SK-N-SH (cell line): ENCODE data around the gene SPRED2. TPM values are rescaled to one million over a fixed set of nuclear protein-coding genes. Genes with fewer than 3 reads are reported as not detected.

Experiments used
- CTCF ChIA-PET: fragments of 300-600, 350-600 bp; formaldehyde crosslinking; extraction: SDS; loops from one replicate; lab custom pipeline; 2021; lab: Yijun Ruan, JAX
- POLR2A ChIA-PET: fragments of 350-600 bp; sonication (Branson Sonifier 250); formaldehyde crosslinking; extraction: SDS; loops from one replicate; lab custom pipeline; 2020; ENCODE audit warnings: antibody characterized with exemption, inconsistent platforms; lab: Yijun Ruan, JAX
- DNase-seq: peaks from one replicate; pipeline ENCODE4 v3.0.0; 2012
- H2AFZ ChIP-seq: fragments of 200-600 bp; sonication (generic); 2 replicates; pipeline ENCODE4 v1.8.1; 2016; ENCODE audit warnings: antibody characterized with exemption, mild to moderate bottlenecking, low read depth
- H3F3A ChIP-seq: fragments of 200-600 bp; sonication (generic); replicated peaks from 2 replicates; pipeline ENCODE3; 2016; ENCODE audit warnings: antibody characterized with exemption, mild to moderate bottlenecking; ENCODE audit not compliant: insufficient read depth
- H3K27ac ChIP-seq, 2 experiments: fragments of 200-500 bp in 1 of 2; fragments of 200-600 bp in 1 of 2; sonication (Bioruptor generic) in 1 of 2; sonication (generic), shearing (Covaris generic) in 1 of 2; 2 replicates each; pipeline versions ENCODE4 v1.5.1 to v1.6.1; 2014 to 2016; ENCODE audit warnings: low read depth in 2 of 2, inconsistent platforms in 1 of 2, low read length in 1 of 2, mild to moderate bottlenecking in 1 of 2, mixed read lengths in 1 of 2
- H3K27me3 ChIP-seq: fragments of 200-600 bp; sonication (generic), shearing (Covaris generic); 2 replicates; pipeline ENCODE4 v1.6.1; 2016; ENCODE audit warnings: mixed run types; ENCODE audit not compliant: insufficient read depth
- H3K36me3 ChIP-seq, 2 experiments: fragments of 200-500 bp in 1 of 2; fragments of 200-600 bp in 1 of 2; sonication (Bioruptor generic) in 1 of 2; sonication (generic) in 1 of 2; replicated peaks in 1 of 2; 2 replicates each; pipeline versions ENCODE3 to v1.5.1; 2014 to 2016; ENCODE audit warnings: low read length in 1 of 2, mild to moderate bottlenecking in 1 of 2; ENCODE audit not compliant: insufficient read depth in 2 of 2, control insufficient read depth in 1 of 2
- H3K4me1 ChIP-seq, 2 experiments: fragments of 200-500 bp in 1 of 2; fragments of 200-600 bp in 1 of 2; sonication (Bioruptor generic) in 1 of 2; sonication (generic), shearing (Covaris generic) in 1 of 2; 2 replicates each; pipeline versions ENCODE4 v1.5.1 to v1.6.1; 2014 to 2016; ENCODE audit warnings: low read depth in 1 of 2, low read length in 1 of 2, mixed run types in 1 of 2; ENCODE audit not compliant: insufficient read depth in 2 of 2, control insufficient read depth in 1 of 2
- H3K4me2 ChIP-seq: fragments of 200-600 bp; sonication (generic), shearing (Covaris generic); 2 replicates; pipeline ENCODE4 v1.6.1; 2017; ENCODE audit warnings: mixed run types
- H3K4me3 ChIP-seq, 2 experiments: fragments of 200-500 bp in 1 of 2; fragments of 200-600 bp in 1 of 2; sonication (Bioruptor generic) in 1 of 2; sonication (generic), shearing (Covaris generic) in 1 of 2; 2 replicates each; pipeline versions ENCODE4 v1.5.1 to v1.8.1; 2014 to 2016; ENCODE audit warnings: low read depth in 2 of 2, inconsistent platforms in 1 of 2, low read length in 1 of 2, mild to moderate bottlenecking in 1 of 2, mixed read lengths in 1 of 2, moderate library complexity in 1 of 2
- H3K79me2 ChIP-seq: fragments of 200-600 bp; sonication (generic); 2 replicates; pipeline ENCODE4 v1.8.1; 2017; ENCODE audit warnings: mild to moderate bottlenecking; ENCODE audit not compliant: insufficient read depth
- H3K9ac ChIP-seq: fragments of 200-600 bp; sonication (generic); 2 replicates; pipeline ENCODE4 v1.6.1; 2017; ENCODE audit warnings: mixed run types
- H3K9me2 ChIP-seq: fragments of 200-600 bp; sonication (generic); 2 replicates; pipeline ENCODE4 v1.6.1; 2017; ENCODE audit warnings: mixed run types
- H3K9me3 ChIP-seq: fragments of 200-600 bp; sonication (generic); 2 replicates; pipeline ENCODE4 v1.6.1; 2017; ENCODE audit warnings: mixed run types, mild to moderate bottlenecking, moderate library complexity
- H4K20me1 ChIP-seq: fragments of 200-600 bp; sonication (generic); 2 replicates; pipeline ENCODE4 v1.6.1; 2017; ENCODE audit warnings: mild to moderate bottlenecking, mixed run types; ENCODE audit not compliant: insufficient read depth
- EZH2phosphoT487 ChIP-seq: fragments of 200-600 bp; sonication (generic); IDR thresholded peaks from 2 replicates; pipeline ENCODE4 v1.6.1; 2017; ENCODE audit warnings: low read depth, mixed run types, mild to moderate bottlenecking, antibody characterized with exemption, moderate library complexity, borderline replicate concordance
- FOSL2 ChIP-seq: IDR thresholded peaks from 2 replicates; pipeline ENCODE4 v1.4.0; 2012; ENCODE audit warnings: low read depth, mild to moderate bottlenecking, moderate library complexity, borderline replicate concordance
- FOXJ3 ChIP-seq: sonication (generic); formaldehyde crosslinking; IDR thresholded peaks from 2 replicates; pipeline ENCODE4 v1.5.1; 2020; ENCODE audit warnings: mild to moderate bottlenecking, missing genetic modification reagents
- MEF2A ChIP-seq: IDR thresholded peaks from 2 replicates; pipeline ENCODE4 v1.4.0; 2012; ENCODE audit warnings: low read depth, borderline replicate concordance
- NRF1 ChIP-seq: IDR thresholded peaks from 2 replicates; pipeline ENCODE4 v1.6.1; 2012; ENCODE audit warnings: low read depth, mild to moderate bottlenecking, low read length
- RAD21 ChIP-seq: IDR thresholded peaks from 2 replicates; pipeline ENCODE4 v1.6.1; 2012; ENCODE audit warnings: mild to moderate bottlenecking, low read length
- RCOR1 ChIP-seq: fragments of 150-350 bp; IDR thresholded peaks from 2 replicates; pipeline ENCODE4 v1.6.1; 2017; ENCODE audit warnings: antibody characterized with exemption, low read length
- RXRA ChIP-seq: IDR thresholded peaks from 2 replicates; pipeline ENCODE4 v1.4.0; 2012; ENCODE audit warnings: low read depth, mild to moderate bottlenecking, borderline replicate concordance
- SIN3A ChIP-seq: IDR thresholded peaks from 2 replicates; pipeline ENCODE4 v1.6.1; 2012; ENCODE audit warnings: low read depth, mild to moderate bottlenecking, low read length, moderate library complexity, borderline replicate concordance
- SMC3 ChIP-seq: IDR thresholded peaks from 2 replicates; pipeline ENCODE4 v1.6.1; 2012; ENCODE audit warnings: low read depth, low read length, improper control_type of control experiment
- TEAD4 ChIP-seq: IDR thresholded peaks from 2 replicates; pipeline ENCODE4 v1.4.0; 2012; ENCODE audit warnings: mild to moderate bottlenecking, borderline replicate concordance; ENCODE audit not compliant: insufficient read depth
- WGBS: methylation state at CpG from one replicate; pipeline ENCODE4 v1.1.6; 2017; ENCODE audit warnings: low lambda C conversion rate; 5-methylcytosine and 5-hydroxymethylcytosine counted together
- polyA plus RNA-seq, 3 experiments: library from polyadenylated mRNA; depleted of rRNA; stranded (reverse); fragments of >200 nt; gene quantifications; 2 replicates each; pipeline ENCODE4 v1.2.3, GENCODE V29; 2012
- TF ChIP-seq, protein P1 (sequence below): IDR thresholded peaks from 2 replicates; pipeline ENCODE4; 2012
- TF ChIP-seq, protein P2 (sequence below): IDR thresholded peaks from 2 replicates; pipeline ENCODE4 v1.4.0; 2012; ENCODE audit warnings: low read depth, borderline replicate concordance
- TF ChIP-seq, protein P3 (sequence below): fragments of 200-600 bp; sonication (generic); IDR thresholded peaks from 2 replicates; pipeline ENCODE4 v1.6.1; 2017; ENCODE audit warnings: antibody characterized with exemption, mild to moderate bottlenecking, moderate library complexity
- TF ChIP-seq, protein P4 (sequence below): fragments of 150-350 bp; IDR thresholded peaks from 2 replicates; pipeline ENCODE4 v1.6.1; 2016; ENCODE audit warnings: mild to moderate bottlenecking, low read depth, low read length
- TF ChIP-seq, protein P5 (sequence below): IDR thresholded peaks from 2 replicates; pipeline ENCODE4 v1.4.0; 2012; ENCODE audit warnings: low read depth

Gene SPRED2
- polyA plus RNA-seq, 1 of the 3 experiments (the other 2 are of a cell fraction), result 21.9 TPM

DNA sequence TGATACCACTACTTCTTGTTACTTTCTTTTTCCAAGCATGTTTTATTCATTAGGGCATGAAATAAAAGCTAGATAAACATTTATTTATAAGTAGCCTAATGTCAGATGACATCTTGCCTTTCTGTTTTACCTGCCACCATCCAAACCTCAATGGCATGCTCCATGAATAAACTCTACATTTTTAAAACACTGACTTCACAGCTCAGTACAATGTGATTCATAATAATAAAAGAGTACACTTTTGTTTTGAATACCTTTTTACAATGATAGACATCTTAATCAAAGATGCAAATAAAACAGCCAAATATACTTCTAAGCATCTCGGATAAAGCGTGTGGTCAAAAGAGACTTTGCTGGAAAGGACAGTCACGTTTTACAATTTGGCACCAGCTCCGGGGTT lies 88.2 kb downstream of the SPRED2 start:
- TF ChIP-seq SIN3A (no peak), RAD21 (no peak), FOXJ3 (CRISPR knock-in tag) (no peak), NRF1 (no peak), SMC3 (no peak)
- TF ChIP-seq, protein P1, sequence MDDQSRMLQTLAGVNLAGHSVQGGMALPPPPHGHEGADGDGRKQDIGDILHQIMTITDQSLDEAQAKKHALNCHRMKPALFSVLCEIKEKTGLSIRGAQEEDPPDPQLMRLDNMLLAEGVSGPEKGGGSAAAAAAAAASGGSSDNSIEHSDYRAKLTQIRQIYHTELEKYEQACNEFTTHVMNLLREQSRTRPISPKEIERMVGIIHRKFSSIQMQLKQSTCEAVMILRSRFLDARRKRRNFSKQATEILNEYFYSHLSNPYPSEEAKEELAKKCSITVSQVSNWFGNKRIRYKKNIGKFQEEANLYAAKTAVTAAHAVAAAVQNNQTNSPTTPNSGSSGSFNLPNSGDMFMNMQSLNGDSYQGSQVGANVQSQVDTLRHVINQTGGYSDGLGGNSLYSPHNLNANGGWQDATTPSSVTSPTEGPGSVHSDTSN, result no peak
- TF ChIP-seq, protein P2, sequence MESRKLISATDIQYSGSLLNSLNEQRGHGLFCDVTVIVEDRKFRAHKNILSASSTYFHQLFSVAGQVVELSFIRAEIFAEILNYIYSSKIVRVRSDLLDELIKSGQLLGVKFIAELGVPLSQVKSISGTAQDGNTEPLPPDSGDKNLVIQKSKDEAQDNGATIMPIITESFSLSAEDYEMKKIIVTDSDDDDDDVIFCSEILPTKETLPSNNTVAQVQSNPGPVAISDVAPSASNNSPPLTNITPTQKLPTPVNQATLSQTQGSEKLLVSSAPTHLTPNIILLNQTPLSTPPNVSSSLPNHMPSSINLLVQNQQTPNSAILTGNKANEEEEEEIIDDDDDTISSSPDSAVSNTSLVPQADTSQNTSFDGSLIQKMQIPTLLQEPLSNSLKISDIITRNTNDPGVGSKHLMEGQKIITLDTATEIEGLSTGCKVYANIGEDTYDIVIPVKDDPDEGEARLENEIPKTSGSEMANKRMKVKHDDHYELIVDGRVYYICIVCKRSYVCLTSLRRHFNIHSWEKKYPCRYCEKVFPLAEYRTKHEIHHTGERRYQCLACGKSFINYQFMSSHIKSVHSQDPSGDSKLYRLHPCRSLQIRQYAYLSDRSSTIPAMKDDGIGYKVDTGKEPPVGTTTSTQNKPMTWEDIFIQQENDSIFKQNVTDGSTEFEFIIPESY, result no peak
- TF ChIP-seq, protein P3, sequence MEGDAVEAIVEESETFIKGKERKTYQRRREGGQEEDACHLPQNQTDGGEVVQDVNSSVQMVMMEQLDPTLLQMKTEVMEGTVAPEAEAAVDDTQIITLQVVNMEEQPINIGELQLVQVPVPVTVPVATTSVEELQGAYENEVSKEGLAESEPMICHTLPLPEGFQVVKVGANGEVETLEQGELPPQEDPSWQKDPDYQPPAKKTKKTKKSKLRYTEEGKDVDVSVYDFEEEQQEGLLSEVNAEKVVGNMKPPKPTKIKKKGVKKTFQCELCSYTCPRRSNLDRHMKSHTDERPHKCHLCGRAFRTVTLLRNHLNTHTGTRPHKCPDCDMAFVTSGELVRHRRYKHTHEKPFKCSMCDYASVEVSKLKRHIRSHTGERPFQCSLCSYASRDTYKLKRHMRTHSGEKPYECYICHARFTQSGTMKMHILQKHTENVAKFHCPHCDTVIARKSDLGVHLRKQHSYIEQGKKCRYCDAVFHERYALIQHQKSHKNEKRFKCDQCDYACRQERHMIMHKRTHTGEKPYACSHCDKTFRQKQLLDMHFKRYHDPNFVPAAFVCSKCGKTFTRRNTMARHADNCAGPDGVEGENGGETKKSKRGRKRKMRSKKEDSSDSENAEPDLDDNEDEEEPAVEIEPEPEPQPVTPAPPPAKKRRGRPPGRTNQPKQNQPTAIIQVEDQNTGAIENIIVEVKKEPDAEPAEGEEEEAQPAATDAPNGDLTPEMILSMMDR, result no peak
- TF ChIP-seq, all 33 proteins: peak for 0
- H2AFZ ChIP-seq, result no peak overlapping the region
- H3F3A ChIP-seq, result peaks cover 7% of the 10 kb centered on the region
- H3K4me2 ChIP-seq, result no peak overlapping the region
- H3K27ac ChIP-seq, result no peak overlapping the region
- no peaks in the 10 kb centered on the region for H3K9me2 ChIP-seq
- POLR2A ChIA-PET, result no interaction called here
- 91% methylated on average over 4 of the region's 4 CpGs for WGBS
- peaks cover 0 to 12% of the 10 kb centered on the region in 2 experiments; a peak in 3 of 4 replicates for H3K4me1 ChIP-seq
- H3K9me3 ChIP-seq, result no peaks in the 10 kb centered on the region; the same call in 1 of the 2 replicates
- no peak for DNase-seq
- H3K79me2 ChIP-seq, result peaks cover 41% of the 10 kb centered on the region
- H4K20me1 ChIP-seq, result peaks cover 44% of the 10 kb centered on the region
- H3K9ac ChIP-seq, result no peak overlapping the region
- no peaks in the 10 kb centered on the region for H3K27me3 ChIP-seq
- H3K36me3 ChIP-seq, result peaks cover 17 to 21% of the 10 kb centered on the region in 2 experiments
- no peak overlapping the region for H3K4me3 ChIP-seq
- CTCF ChIA-PET, result no interaction called here

DNA sequence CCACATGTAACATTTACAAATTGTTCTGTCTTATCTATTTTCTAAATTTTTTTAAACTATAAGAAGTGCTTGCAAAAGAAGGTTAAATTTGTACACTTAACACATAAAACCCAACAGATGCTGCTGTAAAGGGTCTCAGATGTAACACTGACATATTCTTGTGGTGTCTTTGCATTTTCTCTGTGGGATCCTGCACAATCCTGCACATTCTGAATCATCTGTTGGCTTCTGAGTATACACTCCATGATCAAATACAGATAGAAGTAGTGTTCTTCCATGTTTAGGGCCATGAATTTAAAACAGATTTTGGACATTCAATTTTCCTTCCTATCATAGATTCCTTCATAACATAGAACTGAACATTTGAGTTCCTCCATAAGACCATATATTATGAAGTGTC lies 89.0 kb downstream of the SPRED2 start:
- peaks cover 7% of the 10 kb centered on the region for H3F3A ChIP-seq
- no peak for TF ChIP-seq MEF2A
- no peak for TF ChIP-seq EZH2phosphoT487
- no peak for TF ChIP-seq RCOR1
- no peak for TF ChIP-seq SIN3A
- no peak for TF ChIP-seq TEAD4
- TF ChIP-seq, protein P2, result no peak
- TF ChIP-seq FOXJ3 (CRISPR knock-in tag), result no peak
- no peak for TF ChIP-seq RAD21
- no peak for TF ChIP-seq NRF1
- TF ChIP-seq FOSL2, result no peak
- TF ChIP-seq, protein P4, sequence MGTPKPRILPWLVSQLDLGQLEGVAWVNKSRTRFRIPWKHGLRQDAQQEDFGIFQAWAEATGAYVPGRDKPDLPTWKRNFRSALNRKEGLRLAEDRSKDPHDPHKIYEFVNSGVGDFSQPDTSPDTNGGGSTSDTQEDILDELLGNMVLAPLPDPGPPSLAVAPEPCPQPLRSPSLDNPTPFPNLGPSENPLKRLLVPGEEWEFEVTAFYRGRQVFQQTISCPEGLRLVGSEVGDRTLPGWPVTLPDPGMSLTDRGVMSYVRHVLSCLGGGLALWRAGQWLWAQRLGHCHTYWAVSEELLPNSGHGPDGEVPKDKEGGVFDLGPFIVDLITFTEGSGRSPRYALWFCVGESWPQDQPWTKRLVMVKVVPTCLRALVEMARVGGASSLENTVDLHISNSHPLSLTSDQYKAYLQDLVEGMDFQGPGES, result no peak
- TF ChIP-seq, protein P5, sequence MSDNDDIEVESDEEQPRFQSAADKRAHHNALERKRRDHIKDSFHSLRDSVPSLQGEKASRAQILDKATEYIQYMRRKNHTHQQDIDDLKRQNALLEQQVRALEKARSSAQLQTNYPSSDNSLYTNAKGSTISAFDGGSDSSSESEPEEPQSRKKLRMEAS, result no peak
- no peak for TF ChIP-seq RXRA
- H3K9me2 ChIP-seq, result no peaks in the 10 kb centered on the region
- H4K20me1 ChIP-seq, result peaks cover 37% of the 10 kb centered on the region
- ChIA-PET CTCF (no interaction called here), POLR2A (no interaction called here)
- no peaks in the 10 kb centered on the region; the same call in 1 of the 2 replicates for H3K9me3 ChIP-seq
- no peak for DNase-seq
- H3K27ac ChIP-seq, result peak overlapping the region in 1 of 2 experiments; percentile 5; a peak in 1 of 4 replicates
- H3K4me3 ChIP-seq, result no peak overlapping the region
- H2AFZ ChIP-seq, result no peak overlapping the region
- peaks cover 0 to 12% of the 10 kb centered on the region in 2 experiments; a peak in 1 of 4 replicates for H3K4me1 ChIP-seq
- H3K36me3 ChIP-seq, result peaks cover 17 to 21% of the 10 kb centered on the region in 2 experiments
- peaks cover 33% of the 10 kb centered on the region for H3K79me2 ChIP-seq
- H3K9ac ChIP-seq, result no peak overlapping the region
- no peak overlapping the region for H3K4me2 ChIP-seq
- H3K27me3 ChIP-seq, result no peaks in the 10 kb centered on the region
